ENCODE data around the gene PDYN.

The PDYN gene

DNA sequence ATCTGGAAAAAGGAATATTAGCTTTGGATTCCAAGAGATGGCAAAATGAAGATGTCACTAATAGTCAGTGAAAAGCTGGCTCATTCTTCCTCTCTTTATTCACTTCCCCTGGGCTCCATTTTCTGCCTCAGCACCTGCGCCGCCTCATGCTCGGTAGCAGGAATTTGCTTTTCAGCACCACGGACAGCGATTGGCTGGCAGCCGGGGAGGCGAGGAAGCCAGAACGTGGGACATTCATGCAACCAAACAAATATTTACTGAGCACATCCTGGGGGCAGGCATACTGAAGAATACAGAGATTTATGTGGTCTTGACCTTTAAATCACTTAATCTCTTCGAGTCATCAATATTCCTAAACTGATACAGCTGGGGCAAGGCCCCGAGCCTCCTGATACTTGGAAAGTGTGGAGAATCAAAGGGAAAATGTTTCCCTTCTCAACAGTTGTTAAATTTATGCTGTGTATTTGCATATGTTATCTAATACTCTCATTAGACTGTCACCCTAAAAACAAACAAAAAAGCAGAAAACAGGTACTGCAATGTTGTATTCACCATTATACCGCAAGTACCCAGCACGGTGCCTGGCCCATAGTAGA lies 12.1 kb upstream of the PDYN start:
- Histone ChIP-seq H3K27me3 (ENCODE audit: insufficient read depth, low read length) (peaks cover 32% of the 10 kb centered on the region), H3K27ac (ENCODE audit: low read length) (no peak overlapping the region), H3K36me3 (ENCODE audit: insufficient read depth, low read depth, low read length) (no peaks in the 10 kb centered on the region), H3K9ac (ENCODE audit: low read depth, low read length) (no peak overlapping the region), H3K4me3 (ENCODE audit: low read length) (no peak overlapping the region), H3K4me1 (ENCODE audit: insufficient read depth, low read length) (peaks cover 17% of the 10 kb centered on the region; the same call in 1 of the 2 replicates), H3K9me3 (ENCODE audit: insufficient read depth, low read depth, low read length) (no peaks in the 10 kb centered on the region)

- no peaks in the 10 kb centered on the region for H3K9me3 ChIP-seq (ENCODE audit: insufficient read depth, low read depth, low read length)
- H3K27me3 ChIP-seq (ENCODE audit: insufficient read depth, low read length), result peaks cover 31% of the 10 kb centered on the region
- no peak overlapping the region for H3K9ac ChIP-seq (ENCODE audit: low read depth, low read length)
- peaks cover 17% of the 10 kb centered on the region; the same call in 1 of the 2 replicates for H3K4me1 ChIP-seq (ENCODE audit: insufficient read depth, low read length)
- H3K4me3 ChIP-seq (ENCODE audit: low read length), result no peak overlapping the region
- no peaks in the 10 kb centered on the region for H3K36me3 ChIP-seq (ENCODE audit: insufficient read depth, low read depth, low read length)
- no peak overlapping the region for H3K27ac ChIP-seq (ENCODE audit: low read length)
These were observed 11.5 kb upstream of the PDYN start for GRCh38 chr20:2005359-2005758.

GRCh38 chr20:2004171-2004570 lies 10.3 kb upstream of the PDYN start:
- peaks cover 15% of the 10 kb centered on the region; the same call in 1 of the 2 replicates for H3K4me1 ChIP-seq (ENCODE audit: insufficient read depth, low read length)
- H3K27ac ChIP-seq (ENCODE audit: low read length), result no peak overlapping the region
- H3K27me3 ChIP-seq (ENCODE audit: insufficient read depth, low read length), result peaks cover 19% of the 10 kb centered on the region
- H3K9me3 ChIP-seq (ENCODE audit: insufficient read depth, low read depth, low read length), result no peaks in the 10 kb centered on the region
- no peak overlapping the region for H3K9ac ChIP-seq (ENCODE audit: low read depth, low read length)
- H3K36me3 ChIP-seq (ENCODE audit: insufficient read depth, low read depth, low read length), result no peaks in the 10 kb centered on the region
- no peak overlapping the region for H3K4me3 ChIP-seq (ENCODE audit: low read length)

GRCh38 chr20:2002365-2002764 lies 8.5 kb upstream of the PDYN start:
- Histone ChIP-seq H3K4me1 (ENCODE audit: insufficient read depth, low read length) (peaks cover 11% of the 10 kb centered on the region; the same call in 1 of the 2 replicates), H3K9ac (ENCODE audit: low read depth, low read length) (no peak overlapping the region), H3K9me3 (ENCODE audit: insufficient read depth, low read depth, low read length) (no peaks in the 10 kb centered on the region), H3K4me3 (ENCODE audit: low read length) (no peak overlapping the region), H3K27me3 (ENCODE audit: insufficient read depth, low read length) (peaks cover 7% of the 10 kb centered on the region), H3K36me3 (ENCODE audit: insufficient read depth, low read depth, low read length) (no peaks in the 10 kb centered on the region), H3K27ac (ENCODE audit: low read length) (no peak overlapping the region)

- no peak overlapping the region for H3K27ac ChIP-seq (ENCODE audit: low read length)
- H3K27me3 ChIP-seq (ENCODE audit: insufficient read depth, low read length), result no peaks in the 10 kb centered on the region
- H3K9me3 ChIP-seq (ENCODE audit: insufficient read depth, low read depth, low read length), result no peaks in the 10 kb centered on the region
- no peaks in the 10 kb centered on the region for H3K36me3 ChIP-seq (ENCODE audit: insufficient read depth, low read depth, low read length)
- no peak overlapping the region for H3K9ac ChIP-seq (ENCODE audit: low read depth, low read length)
- peaks cover 11% of the 10 kb centered on the region; the same call in 1 of the 2 replicates for H3K4me1 ChIP-seq (ENCODE audit: insufficient read depth, low read length)
- H3K4me3 ChIP-seq (ENCODE audit: low read length), result no peak overlapping the region
These were observed 7.3 kb upstream of the PDYN start for GRCh38 chr20:2001119-2001518.

GRCh38 chr20:2000285-2000684 lies 6.4 kb upstream of the PDYN start:
- Histone ChIP-seq H3K9me3 (ENCODE audit: insufficient read depth, low read depth, low read length) (no peaks in the 10 kb centered on the region), H3K27ac (ENCODE audit: low read length) (no peak overlapping the region), H3K9ac (ENCODE audit: low read depth, low read length) (no peak overlapping the region), H3K4me3 (ENCODE audit: low read length) (no peak overlapping the region), H3K27me3 (ENCODE audit: insufficient read depth, low read length) (0 out of 2 replicates have a peak, but pooled peaks cover 3% of the 10 kb centered on the region), H3K36me3 (ENCODE audit: insufficient read depth, low read depth, low read length) (no peaks in the 10 kb centered on the region), H3K4me1 (ENCODE audit: insufficient read depth, low read length) (peaks cover 11% of the 10 kb centered on the region; the same call in 1 of the 2 replicates)

DNA sequence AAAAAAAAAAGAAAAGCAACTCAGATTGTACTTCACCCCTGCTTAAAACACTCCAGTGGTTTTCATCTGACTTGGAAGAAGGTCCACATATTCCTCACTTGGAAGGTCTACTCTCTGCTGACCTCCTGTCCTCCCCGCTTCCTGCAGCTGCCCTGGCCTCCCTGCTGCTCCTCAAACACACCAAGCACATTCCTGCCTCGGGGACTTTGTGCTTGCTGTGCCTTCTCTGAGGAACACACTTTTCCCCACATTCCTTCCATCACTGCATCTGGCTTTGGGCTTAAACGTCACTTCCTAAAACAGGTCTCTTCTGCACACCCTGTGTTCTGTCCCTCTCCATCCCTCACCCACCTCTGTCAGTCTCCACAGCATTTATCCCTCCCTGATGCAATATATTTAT lies 4.9 kb upstream of the PDYN start:
- no peaks in the 10 kb centered on the region for H3K9me3 ChIP-seq (ENCODE audit: insufficient read depth, low read depth, low read length)
- no peak overlapping the region for H3K9ac ChIP-seq (ENCODE audit: low read depth, low read length)
- peaks cover 15% of the 10 kb centered on the region; the same call in 1 of the 2 replicates for H3K27me3 ChIP-seq (ENCODE audit: insufficient read depth, low read length)
- no peaks in the 10 kb centered on the region for H3K36me3 ChIP-seq (ENCODE audit: insufficient read depth, low read depth, low read length)
- no peak overlapping the region for H3K27ac ChIP-seq (ENCODE audit: low read length)
- peaks cover 4% of the 10 kb centered on the region; the same call in 1 of the 2 replicates for H3K4me1 ChIP-seq (ENCODE audit: insufficient read depth, low read length)
- no peak overlapping the region for H3K4me3 ChIP-seq (ENCODE audit: low read length)

GRCh38 chr20:1998193-1998520 lies 4.3 kb upstream of the PDYN start:
- no peaks in the 10 kb centered on the region for H3K36me3 ChIP-seq (ENCODE audit: insufficient read depth, low read depth, low read length)
- H3K4me3 ChIP-seq (ENCODE audit: low read length), result no peak overlapping the region
- H3K4me1 ChIP-seq (ENCODE audit: insufficient read depth, low read length), result peaks cover 3% of the 10 kb centered on the region; the same call in 1 of the 2 replicates
- no peak overlapping the region for H3K27ac ChIP-seq (ENCODE audit: low read length)
- no peak overlapping the region for H3K9ac ChIP-seq (ENCODE audit: low read depth, low read length)
- no peaks in the 10 kb centered on the region for H3K9me3 ChIP-seq (ENCODE audit: insufficient read depth, low read depth, low read length)
- H3K27me3 ChIP-seq (ENCODE audit: insufficient read depth, low read length), result peaks cover 20% of the 10 kb centered on the region; the same call in 1 of the 2 replicates

- H3K9me3 ChIP-seq (ENCODE audit: insufficient read depth, low read depth, low read length), result no peaks in the 10 kb centered on the region
- H3K27ac ChIP-seq (ENCODE audit: low read length), result no peak overlapping the region
- H3K27me3 ChIP-seq (ENCODE audit: insufficient read depth, low read length), result peaks cover 20% of the 10 kb centered on the region; the same call in 1 of the 2 replicates
- H3K9ac ChIP-seq (ENCODE audit: low read depth, low read length), result no peak overlapping the region
- no peak overlapping the region for H3K4me3 ChIP-seq (ENCODE audit: low read length)
- H3K4me1 ChIP-seq (ENCODE audit: insufficient read depth, low read length), result peaks cover 3% of the 10 kb centered on the region; the same call in 1 of the 2 replicates
- H3K36me3 ChIP-seq (ENCODE audit: insufficient read depth, low read depth, low read length), result no peaks in the 10 kb centered on the region
These were observed 3.8 kb upstream of the PDYN start for GRCh38 chr20:1997483-1998192.

DNA sequence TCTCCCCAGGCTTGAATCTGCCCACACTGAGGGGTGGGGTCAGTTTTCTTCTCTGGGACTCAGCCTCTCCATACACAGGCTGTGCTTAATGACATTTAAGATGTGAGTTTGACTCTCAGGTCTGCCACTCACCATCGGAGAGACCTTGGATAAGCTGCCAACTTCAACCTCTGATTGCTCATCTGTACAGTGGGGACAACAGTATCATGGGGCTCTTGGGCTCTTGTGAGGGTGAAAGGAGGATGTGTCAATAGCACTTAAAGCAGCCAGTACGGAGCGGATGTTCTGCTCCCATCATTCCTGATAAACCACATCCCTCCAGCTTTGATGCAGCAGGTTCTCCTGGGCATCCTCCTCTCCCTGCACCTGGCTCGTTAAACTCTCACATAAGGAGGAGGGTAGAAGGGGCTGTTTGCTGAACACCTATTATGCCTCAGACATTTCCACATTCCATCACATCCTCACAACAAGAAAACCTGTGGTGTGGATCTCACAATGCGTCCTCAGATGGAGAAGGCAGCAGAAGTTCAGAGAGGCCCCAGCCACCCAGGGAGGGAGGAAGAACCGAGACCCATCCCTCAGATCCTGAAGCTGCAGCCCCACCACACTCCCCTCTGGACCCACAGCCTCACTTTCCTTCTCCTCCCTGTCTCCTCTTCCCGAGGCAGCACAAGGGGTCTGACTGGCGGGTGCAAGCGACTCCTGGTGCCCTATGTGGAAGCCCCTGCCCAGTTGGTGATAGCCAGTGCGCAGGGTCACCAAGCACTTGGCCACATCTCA lies 1.9 kb upstream of the PDYN start:
- H3K4me3 ChIP-seq (ENCODE audit: low read length), result no peak overlapping the region
- no peak overlapping the region for H3K27ac ChIP-seq (ENCODE audit: low read length)
- no peaks in the 10 kb centered on the region for H3K36me3 ChIP-seq (ENCODE audit: insufficient read depth, low read depth, low read length)
- no peak overlapping the region for H3K9ac ChIP-seq (ENCODE audit: low read depth, low read length)
- peaks cover 3% of the 10 kb centered on the region; the same call in 1 of the 2 replicates for H3K4me1 ChIP-seq (ENCODE audit: insufficient read depth, low read length)
- no peaks in the 10 kb centered on the region for H3K9me3 ChIP-seq (ENCODE audit: insufficient read depth, low read depth, low read length)
- peaks cover 20% of the 10 kb centered on the region; the same call in 1 of the 2 replicates for H3K27me3 ChIP-seq (ENCODE audit: insufficient read depth, low read length)

DNA sequence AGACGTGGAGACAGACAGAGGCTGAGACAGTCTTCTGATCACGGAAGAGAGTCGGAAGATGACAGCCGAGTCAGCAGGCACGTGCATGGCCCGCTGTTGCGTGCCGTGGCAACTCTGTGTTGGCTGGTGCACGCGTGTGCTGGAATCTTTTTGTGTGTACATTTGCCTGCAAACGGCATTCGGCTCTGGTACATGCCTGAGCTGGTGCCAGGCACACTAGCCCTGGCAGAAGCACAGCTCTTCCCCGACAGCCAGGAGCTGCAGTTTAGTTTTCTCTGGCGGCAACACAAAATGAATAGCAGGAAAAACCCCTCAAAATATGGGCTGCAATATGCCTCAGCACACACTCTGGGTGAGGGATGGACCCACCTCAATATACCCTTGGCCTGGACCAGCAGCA lies 769 bp upstream of the PDYN start:
- no peak overlapping the region for H3K4me3 ChIP-seq (ENCODE audit: low read length)
- no peak overlapping the region for H3K27ac ChIP-seq (ENCODE audit: low read length)
- no peak overlapping the region for H3K9ac ChIP-seq (ENCODE audit: low read depth, low read length)
- no peaks in the 10 kb centered on the region for H3K9me3 ChIP-seq (ENCODE audit: insufficient read depth, low read depth, low read length)
- H3K4me1 ChIP-seq (ENCODE audit: insufficient read depth, low read length), result peaks cover 6% of the 10 kb centered on the region; the same call in 1 of the 2 replicates
- no peaks in the 10 kb centered on the region for H3K36me3 ChIP-seq (ENCODE audit: insufficient read depth, low read depth, low read length)
- peaks cover 26% of the 10 kb centered on the region; the same call in 1 of the 2 replicates for H3K27me3 ChIP-seq (ENCODE audit: insufficient read depth, low read length)

Measured in iPS-20b (cell line).